ENCODE results near the gene SMIM11. TPM values are rescaled to one million over a fixed set of nuclear protein-coding genes. Genes with fewer than 3 reads are reported as not detected.

The SMIM11 gene
- total and polyA plus RNA-seq, 10 of the 15 experiments (the other 5 are each of a cell fraction or from before 2014, with no cell fraction given): 4.8 to 43.1 (median 16.0) TPM

GRCh38 chr21:34364921-34365320 lies 10.4 kb upstream of the SMIM11 start:
- no peak overlapping the region for H3K27ac ChIP-seq (ENCODE audit: control insufficient read depth, insufficient read depth)
- no peaks in the 10 kb centered on the region for H3K4me1 ChIP-seq (ENCODE audit: control insufficient read depth, insufficient read depth, low read length)
- H3K4me2 ChIP-seq (ENCODE audit: control insufficient read depth, insufficient read depth): no peak overlapping the region
- SMC1A ChIA-PET (ENCODE audit: uncharacterized antibody, unreplicated experiment): no interaction called here
- H4K20me1 ChIP-seq (ENCODE audit: control insufficient read depth, insufficient read depth): no peaks in the 10 kb centered on the region
- no peaks in the 10 kb centered on the region for H3K36me3 ChIP-seq (ENCODE audit: control insufficient read depth in 2 of 2, insufficient read depth in 2 of 2, low read length in 1 of 2)
- RAD21 ChIA-PET (ENCODE audit: unreplicated experiment): no interaction called here
- CTCF ChIA-PET: interaction anchor here (1.5 kb wide), 1 partner anchor 441 kb away, joined by 4 read pairs; no protein-coding TSS in a partner anchor
- H3K27me3 ChIP-seq (replicated peaks in 1 of 2; ENCODE audit: control insufficient read depth in 2 of 2, insufficient read depth in 2 of 2, low read length in 1 of 2): peaks cover 0 to 3% of the 10 kb centered on the region in 2 experiments; a peak in 1 of 4 replicates
- TF ChIP-seq MXI1 (IDR thresholded peaks at IDR 0.05; ENCODE audit: low read depth, low read length) (no peak), RB1 (IDR thresholded peaks at IDR 0.05; ENCODE audit: borderline replicate concordance) (no peak), WRNIP1 (IDR thresholded peaks at IDR 0.05; ENCODE audit: borderline replicate concordance, low read depth, low read length) (no peak), CEBPB (IDR thresholded peaks at IDR 0.05; ENCODE audit: borderline replicate concordance in 1 of 2, low read depth in 2 of 2, low read length in 2 of 2) (no peak), FOS (IDR thresholded peaks at IDR 0.05; ENCODE audit: borderline replicate concordance, extremely low read depth, insufficient read length) (no peak), JUNB (IDR thresholded peaks at IDR 0.05) (no peak), EP300 (IDR thresholded peaks at IDR 0.05; ENCODE audit: borderline replicate concordance in 1 of 2, control insufficient read depth in 1 of 2, low read depth in 2 of 2, low read length in 2 of 2) (no peak), NBN (IDR thresholded peaks at IDR 0.05) (no peak), CREB1 (IDR thresholded peaks at IDR 0.05; ENCODE audit: low read depth) (no peak), PRDM15 (CRISPR knock-in tag; IDR thresholded peaks at IDR 0.05) (no peak)
- intact Hi-C loops (cut with micrococcal nuclease; ENCODE audit: unreplicated experiment) (no loop called here), in situ Hi-C loops (cut with MboI) (no loop called here)
- POLR2A ChIA-PET: no interaction called here
- no peak overlapping the region for H2AFZ ChIP-seq (ENCODE audit: control insufficient read depth, low read depth, low read length)
- BruUV-seq (replicated peaks): no TSS peak
- no peaks in the 10 kb centered on the region for H3K9me3 ChIP-seq (replicated peaks; ENCODE audit: control insufficient read depth, insufficient read depth, low read length)
- H3K4me3 ChIP-seq: no peak overlapping the region
- no peak for ATAC-seq
- H3K9ac ChIP-seq (ENCODE audit: control insufficient read depth, insufficient read depth, low read length): no peak overlapping the region
- no peaks in the 10 kb centered on the region for H3K79me2 ChIP-seq (ENCODE audit: control insufficient read depth, insufficient read depth, low read length)
- FAIRE-seq: no peak
- no peak for DNase-seq (ENCODE audit: low read depth, low spot score)
